Stimulated activated naive CD8-positive, alpha-beta T cell treated with anti-CD3 and anti-CD28 coated beads, Interleukin-15, Interleukin-2, amounts not matched to agents 100 ng/mL and 50 ng/mL, for 24 hours (primary cell): ENCODE measurements around the gene SIKE1.
A peak's percentile ranks its signal among the peaks of the same experiment; 100 is the strongest.

ENCODE experiments used
- H3K27ac Mint-ChIP-seq: one replicate; pipeline ENCODE4 v1.8.0; 2021; ENCODE audit warnings: mild to moderate bottlenecking, mixed read lengths
- H3K27me3 Mint-ChIP-seq: one replicate; pipeline ENCODE4 v1.8.0; 2021; ENCODE audit warnings: mixed read lengths
- H3K36me3 Mint-ChIP-seq: one replicate; pipeline ENCODE4 v1.8.0; 2021; ENCODE audit warnings: low read depth, mixed read lengths
- H3K4me1 Mint-ChIP-seq: one replicate; pipeline ENCODE4 v1.8.0; 2021; ENCODE audit warnings: low read depth, mixed read lengths
- H3K4me3 Mint-ChIP-seq: one replicate; pipeline ENCODE4 v1.8.0; 2021; ENCODE audit warnings: mild to moderate bottlenecking, mixed read lengths
- H3K9me3 Mint-ChIP-seq: one replicate; pipeline ENCODE4 v1.8.0; 2021; ENCODE audit warnings: mixed read lengths

Gene SIKE1

DNA sequence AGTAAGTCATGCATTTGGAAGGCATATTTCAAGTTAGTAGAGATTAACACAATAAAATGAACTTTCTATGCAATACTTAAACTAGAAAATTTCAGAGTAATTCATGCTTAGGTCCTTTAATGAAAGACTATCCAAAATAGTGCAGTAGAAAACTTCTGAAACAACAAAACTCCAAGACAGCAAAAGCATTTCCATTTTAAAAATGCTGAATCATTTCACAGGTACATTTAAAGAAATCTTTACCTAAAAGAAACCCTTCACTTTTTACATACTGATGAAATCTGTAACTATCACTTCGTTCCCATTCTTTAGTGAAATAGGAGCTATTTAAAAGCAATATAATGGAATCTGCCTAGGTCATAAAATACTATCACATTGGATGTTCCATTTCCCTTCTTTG lies 40.2 kb downstream of the SIKE1 start:
- H3K9me3 Mint-ChIP-seq: no peaks in the 10 kb centered on the region
- H3K4me3 Mint-ChIP-seq: no peak overlapping the region
- H3K36me3 Mint-ChIP-seq: peaks cover 79% of the 10 kb centered on the region
- no peaks in the 10 kb centered on the region for H3K27me3 Mint-ChIP-seq
- H3K27ac Mint-ChIP-seq: no peak overlapping the region
- peaks cover 41% of the 10 kb centered on the region for H3K4me1 Mint-ChIP-seq

GRCh38 chr1:114737314-114737849 lies 43.1 kb downstream of the SIKE1 start:
- Mint-ChIP-seq H3K36me3 (peaks cover 81% of the 10 kb centered on the region), H3K4me3 (no peak overlapping the region), H3K27ac (no peak overlapping the region), H3K9me3 (no peaks in the 10 kb centered on the region), H3K27me3 (no peaks in the 10 kb centered on the region), H3K4me1 (peaks cover 17% of the 10 kb centered on the region)

GRCh38 chr1:114735479-114735878 lies 45.0 kb downstream of the SIKE1 start:
- Mint-ChIP-seq H3K36me3 (peaks cover 82% of the 10 kb centered on the region), H3K9me3 (no peaks in the 10 kb centered on the region), H3K4me1 (peaks cover 12% of the 10 kb centered on the region), H3K4me3 (no peak overlapping the region), H3K27ac (no peak overlapping the region), H3K27me3 (no peaks in the 10 kb centered on the region)

DNA sequence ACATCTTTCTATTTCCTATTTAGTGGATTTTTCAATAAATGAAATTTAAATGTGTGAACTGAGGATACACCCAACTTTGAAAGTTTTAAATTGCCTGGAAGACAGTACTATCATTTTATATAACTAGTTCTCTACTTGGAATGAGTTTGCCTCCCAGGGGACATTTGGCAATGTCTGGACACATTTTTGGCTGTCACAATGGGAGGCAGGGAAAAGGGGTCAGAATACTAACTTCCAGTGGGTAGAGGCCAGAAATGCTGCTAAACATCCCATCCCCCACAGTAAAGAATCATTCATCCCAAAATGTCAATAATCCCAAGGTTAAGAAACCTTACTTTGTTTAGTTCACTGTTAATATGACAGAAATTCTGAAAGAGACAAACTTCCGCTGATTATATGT lies 50.7 kb downstream of the SIKE1 start:
- Mint-ChIP-seq H3K4me3 (no peak overlapping the region), H3K9me3 (no peaks in the 10 kb centered on the region), H3K36me3 (peaks cover 90% of the 10 kb centered on the region), H3K4me1 (peaks cover 9% of the 10 kb centered on the region), H3K27ac (peak overlapping the region; percentile 49), H3K27me3 (no peaks in the 10 kb centered on the region)

GRCh38 chr1:114728553-114728952 lies 51.9 kb downstream of the SIKE1 start:
- H3K4me1 Mint-ChIP-seq: peaks cover 9% of the 10 kb centered on the region
- peaks cover 90% of the 10 kb centered on the region for H3K36me3 Mint-ChIP-seq
- H3K27ac Mint-ChIP-seq: peak overlapping the region; percentile 58
- no peak overlapping the region for H3K4me3 Mint-ChIP-seq
- H3K27me3 Mint-ChIP-seq: no peaks in the 10 kb centered on the region
- H3K9me3 Mint-ChIP-seq: no peaks in the 10 kb centered on the region

GRCh38 chr1:114725230-114725629 lies 55.3 kb downstream of the SIKE1 start:
- no peaks in the 10 kb centered on the region for H3K9me3 Mint-ChIP-seq
- H3K27me3 Mint-ChIP-seq: no peaks in the 10 kb centered on the region
- H3K4me3 Mint-ChIP-seq: no peak overlapping the region
- H3K4me1 Mint-ChIP-seq: no peaks in the 10 kb centered on the region
- H3K27ac Mint-ChIP-seq: no peak overlapping the region
- H3K36me3 Mint-ChIP-seq: peaks cover 92% of the 10 kb centered on the region

- no peaks in the 10 kb centered on the region for H3K9me3 Mint-ChIP-seq
- peaks cover 8% of the 10 kb centered on the region for H3K4me1 Mint-ChIP-seq
- H3K36me3 Mint-ChIP-seq: peaks cover 93% of the 10 kb centered on the region
- no peak overlapping the region for H3K4me3 Mint-ChIP-seq
- H3K27me3 Mint-ChIP-seq: no peaks in the 10 kb centered on the region
- peak overlapping the region; percentile 75 for H3K27ac Mint-ChIP-seq
Measured at GRCh38 chr1:114723915-114724314, 56.6 kb downstream of the SIKE1 start.

DNA sequence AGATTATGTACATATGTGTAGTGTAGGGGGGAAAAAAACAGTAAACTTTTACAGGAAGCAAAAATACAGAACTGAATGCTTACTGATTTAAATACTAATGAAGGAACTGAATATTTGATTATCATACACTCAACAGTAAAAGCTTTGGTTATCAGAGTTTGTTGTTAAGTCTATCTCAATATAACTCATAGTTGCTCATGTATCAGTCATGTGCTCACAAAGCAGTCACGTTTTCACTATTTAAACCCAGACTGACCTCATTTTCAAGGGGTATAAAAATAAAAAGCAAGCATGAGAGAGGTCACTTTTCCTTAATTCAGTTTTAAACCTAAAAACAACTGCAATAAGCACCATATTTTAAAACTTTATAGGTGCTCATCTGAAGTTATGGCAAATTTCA lies 57.0 kb downstream of the SIKE1 start:
- H3K36me3 Mint-ChIP-seq: peaks cover 94% of the 10 kb centered on the region
- H3K9me3 Mint-ChIP-seq: no peaks in the 10 kb centered on the region
- H3K4me3 Mint-ChIP-seq: no peak overlapping the region
- no peak overlapping the region for H3K27ac Mint-ChIP-seq
- H3K4me1 Mint-ChIP-seq: peaks cover 13% of the 10 kb centered on the region
- no peaks in the 10 kb centered on the region for H3K27me3 Mint-ChIP-seq

DNA sequence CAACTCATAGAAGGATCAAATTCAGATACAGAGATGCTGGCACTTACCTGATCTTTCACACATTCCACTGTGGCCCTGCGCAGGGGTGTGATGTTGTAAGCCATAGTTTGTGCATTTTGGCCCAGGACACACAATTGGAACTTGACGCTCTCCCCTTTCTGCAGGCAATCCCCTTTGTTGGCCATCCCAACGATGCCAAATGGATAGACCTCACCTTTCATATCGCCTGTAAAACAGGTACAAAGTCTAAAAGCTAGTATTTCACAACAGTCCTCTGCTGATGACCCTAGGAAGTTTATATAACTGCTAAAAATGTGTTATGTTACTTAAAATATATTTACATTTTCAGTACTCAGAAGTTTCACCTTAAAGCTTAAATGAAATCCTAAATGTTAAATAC lies 60.0 kb downstream of the SIKE1 start:
- Mint-ChIP-seq H3K36me3 (peaks cover 95% of the 10 kb centered on the region), H3K27me3 (no peaks in the 10 kb centered on the region), H3K9me3 (no peaks in the 10 kb centered on the region), H3K4me1 (peaks cover 33% of the 10 kb centered on the region), H3K27ac (no peak overlapping the region), H3K4me3 (no peak overlapping the region)
